Trophoblast cell (in vitro differentiated cells and primary cell): Measurements from ENCODE around the gene ELP2.

Experiments
- DNase-seq, 2 donors: peaks; one replicate each; pipeline ENCODE4 v3.0.0-alpha.2; 2016
- H2AFZ ChIP-seq: 2 replicates; pipeline ENCODE4 v1.6.1; 2013; ENCODE audit warnings: low read length, moderate library complexity, mild to moderate bottlenecking; ENCODE audit not compliant: insufficient read depth, poor library complexity
- H2AK5ac ChIP-seq: 2 replicates; pipeline ENCODE4 v1.6.1; 2013; ENCODE audit warnings: mild to moderate bottlenecking, low read length
- H2BK120ac ChIP-seq: 2 replicates; pipeline ENCODE4 v1.6.1; 2013; ENCODE audit warnings: low read length, mild to moderate bottlenecking, moderate library complexity; ENCODE audit not compliant: insufficient read depth, poor library complexity
- H2BK12ac ChIP-seq: 2 replicates; pipeline ENCODE4 v1.6.1; 2013; ENCODE audit warnings: mild to moderate bottlenecking, low read length, moderate library complexity
- H2BK5ac ChIP-seq: 2 replicates; pipeline ENCODE4 v1.6.1; 2013; ENCODE audit warnings: low read length, low read depth, moderate library complexity, mild to moderate bottlenecking; ENCODE audit not compliant: poor library complexity
- H3K14ac ChIP-seq: 2 replicates; pipeline ENCODE4 v1.6.1; 2013; ENCODE audit warnings: mild to moderate bottlenecking, low read length
- H3K18ac ChIP-seq: 2 replicates; pipeline ENCODE4 v1.6.1; 2013; ENCODE audit warnings: mild to moderate bottlenecking, low read length
- H3K23ac ChIP-seq: 2 replicates; pipeline ENCODE4 v1.6.1; 2013; ENCODE audit warnings: low read length
- H3K27ac ChIP-seq: 2 replicates; pipeline ENCODE4 v1.5.1; 2013; ENCODE audit warnings: low read depth, mild to moderate bottlenecking, inconsistent platforms, low read length, moderate library complexity
- H3K27me3 ChIP-seq: 2 replicates; pipeline ENCODE4 v1.6.1; 2013; ENCODE audit warnings: inconsistent platforms, mild to moderate bottlenecking, low read length, moderate library complexity; ENCODE audit not compliant: insufficient read depth
- H3K36me3 ChIP-seq, 2 experiments: 1 replicate in 1 of 2; 2 replicates in 1 of 2; pipeline ENCODE4 v1.6.1; 2013; ENCODE audit warnings: low read length in 2 of 2, mild to moderate bottlenecking in 2 of 2, moderate library complexity in 1 of 2; ENCODE audit not compliant: insufficient read depth in 2 of 2, control insufficient read depth in 1 of 2
- H3K4ac ChIP-seq: 2 replicates; pipeline ENCODE4 v1.6.1; 2013; ENCODE audit warnings: low read depth, mild to moderate bottlenecking, low read length, moderate library complexity
- H3K4me1 ChIP-seq, 2 experiments: 1 replicate in 1 of 2; 2 replicates in 1 of 2; pipeline ENCODE4 v1.6.1; 2013; ENCODE audit warnings: low read length in 2 of 2, mild to moderate bottlenecking in 2 of 2, moderate library complexity in 1 of 2; ENCODE audit not compliant: insufficient read depth in 2 of 2, control insufficient read depth in 1 of 2
- H3K4me2 ChIP-seq: 2 replicates; pipeline ENCODE4 v1.6.1; 2013; ENCODE audit warnings: inconsistent platforms, mild to moderate bottlenecking, low read length, moderate library complexity
- H3K4me3 ChIP-seq: 2 replicates; pipeline ENCODE4 v1.5.1; 2013; ENCODE audit warnings: mild to moderate bottlenecking, low read depth, low read length, inconsistent platforms
- H3K79me1 ChIP-seq: one replicate; pipeline ENCODE4 v1.6.1; 2013; ENCODE audit warnings: low read length
- H3K79me2 ChIP-seq: 2 replicates; pipeline ENCODE4 v1.6.1; 2013; ENCODE audit warnings: low read length, mild to moderate bottlenecking; ENCODE audit not compliant: control insufficient read depth, insufficient read depth, poor library complexity
- H3K9ac ChIP-seq: 2 replicates; pipeline ENCODE4 v1.6.1; 2013; ENCODE audit warnings: mild to moderate bottlenecking, low read length
- H3K9me3 ChIP-seq: 2 replicates; pipeline ENCODE4 v1.6.1; 2013; ENCODE audit warnings: low read depth, mild to moderate bottlenecking, control low read depth, inconsistent platforms, low read length; ENCODE audit not compliant: insufficient read depth
- H4K12ac ChIP-seq: 2 replicates; pipeline ENCODE4 v1.6.1; 2013; ENCODE audit warnings: low read depth, mild to moderate bottlenecking, low read length, moderate library complexity
- H4K8ac ChIP-seq: 2 replicates; pipeline ENCODE4 v1.6.1; 2013; ENCODE audit warnings: low read depth, mild to moderate bottlenecking, low read length, moderate library complexity
- H4K91ac ChIP-seq: one replicate; pipeline ENCODE4 v1.6.1; 2013; ENCODE audit warnings: low read depth, mild to moderate bottlenecking, low read length, moderate library complexity
- WGBS: extraction: QIAGEN DNeasy Blood & Tissue Kit; methylation state at CpG from one replicate; pipeline ENCODE4 v1.1.7; 2013; ENCODE audit warnings: missing lambda C conversion rate; ENCODE audit not compliant: insufficient read length, insufficient coverage; ENCODE audit errors: extremely low coverage; 5-methylcytosine and 5-hydroxymethylcytosine counted together

Gene ELP2

DNA sequence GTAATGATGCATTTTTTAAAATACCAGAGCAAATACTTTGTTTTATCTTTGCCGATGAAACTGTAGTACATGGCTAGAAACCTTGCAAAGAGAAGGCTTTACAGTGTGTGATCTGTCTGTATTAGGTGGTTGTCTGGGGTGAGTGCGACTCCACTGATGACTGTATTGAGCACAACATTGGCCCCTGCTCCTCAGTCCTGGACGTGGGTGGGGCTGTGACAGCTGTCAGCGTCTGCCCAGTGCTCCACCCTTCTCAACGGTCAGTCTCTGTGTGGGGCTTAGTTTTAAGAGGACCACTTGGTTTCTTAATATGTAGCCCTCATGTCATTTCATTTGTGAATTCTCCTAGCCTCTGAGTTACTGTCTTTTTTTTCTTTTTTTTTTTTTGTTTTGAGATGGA is 40.2 kb downstream of the ELP2 start:
- no peak for DNase-seq
- Histone ChIP-seq H4K91ac (no peak overlapping the region), H4K12ac (no peak overlapping the region), H3K79me2 (no peaks in the 10 kb centered on the region), H3K36me3 (peaks cover 17 to 43% of the 10 kb centered on the region in 2 experiments), H3K9ac (no peak overlapping the region), H4K8ac (no peak overlapping the region), H3K79me1 (no peaks in the 10 kb centered on the region), H2AK5ac (no peak overlapping the region), H3K23ac (no peak overlapping the region), H2AFZ (no peak overlapping the region), H3K27me3 (no peaks in the 10 kb centered on the region), H2BK5ac (no peak overlapping the region), H3K14ac (no peak overlapping the region), H3K4me1 (no peaks in the 10 kb centered on the region), H2BK12ac (no peak overlapping the region), H2BK120ac (no peak overlapping the region), H3K27ac (no peak overlapping the region), H3K18ac (no peak overlapping the region), H3K4ac (no peak overlapping the region), H3K4me3 (no peak overlapping the region), H3K9me3 (no peaks in the 10 kb centered on the region), H3K4me2 (no peak overlapping the region)
- WGBS: no CpG with 5 or more reads among the region's 5 CpGs

DNA sequence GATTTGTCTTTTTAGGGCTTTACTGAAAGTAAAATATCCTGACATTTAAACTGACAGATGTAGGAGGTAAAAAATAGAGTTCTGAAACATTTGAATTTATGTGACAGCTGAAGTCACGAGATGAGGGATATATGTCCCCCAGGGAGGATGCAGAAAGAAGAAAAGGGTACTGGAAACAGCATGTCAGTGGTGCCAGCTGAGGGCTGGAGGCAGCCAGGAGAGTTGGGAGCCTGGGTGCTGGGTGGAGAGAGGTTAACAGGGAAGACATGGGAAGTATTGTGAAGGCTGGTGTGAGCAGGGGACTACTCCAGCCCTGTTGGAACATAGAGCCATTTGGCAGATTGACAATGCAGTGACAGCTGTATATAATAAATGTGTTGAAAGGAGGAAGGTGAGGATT is 45.8 kb downstream of the ELP2 start:
- no peak overlapping the region for H3K27ac ChIP-seq
- H3K79me2 ChIP-seq: no peaks in the 10 kb centered on the region
- no peak overlapping the region for H3K4ac ChIP-seq
- no peak overlapping the region for H3K18ac ChIP-seq
- H3K4me3 ChIP-seq: no peak overlapping the region
- H2AFZ ChIP-seq: no peak overlapping the region
- no peak overlapping the region for H4K8ac ChIP-seq
- H3K36me3 ChIP-seq: peaks cover 3 to 24% of the 10 kb centered on the region in 2 experiments
- H3K9ac ChIP-seq: no peak overlapping the region
- no peak overlapping the region for H4K91ac ChIP-seq
- no peaks in the 10 kb centered on the region for H3K79me1 ChIP-seq
- no peaks in the 10 kb centered on the region for H3K27me3 ChIP-seq
- H2AK5ac ChIP-seq: no peak overlapping the region
- no peak overlapping the region for H3K23ac ChIP-seq
- no peak overlapping the region for H3K4me2 ChIP-seq
- H3K4me1 ChIP-seq: no peaks in the 10 kb centered on the region
- DNase-seq: no peak
- H2BK120ac ChIP-seq: no peak overlapping the region
- no CpG with 5 or more reads among the region's 1 CpG for WGBS
- H2BK12ac ChIP-seq: no peak overlapping the region
- H4K12ac ChIP-seq: no peak overlapping the region
- no peaks in the 10 kb centered on the region for H3K9me3 ChIP-seq
- no peak overlapping the region for H3K14ac ChIP-seq
- H2BK5ac ChIP-seq: no peak overlapping the region

DNA sequence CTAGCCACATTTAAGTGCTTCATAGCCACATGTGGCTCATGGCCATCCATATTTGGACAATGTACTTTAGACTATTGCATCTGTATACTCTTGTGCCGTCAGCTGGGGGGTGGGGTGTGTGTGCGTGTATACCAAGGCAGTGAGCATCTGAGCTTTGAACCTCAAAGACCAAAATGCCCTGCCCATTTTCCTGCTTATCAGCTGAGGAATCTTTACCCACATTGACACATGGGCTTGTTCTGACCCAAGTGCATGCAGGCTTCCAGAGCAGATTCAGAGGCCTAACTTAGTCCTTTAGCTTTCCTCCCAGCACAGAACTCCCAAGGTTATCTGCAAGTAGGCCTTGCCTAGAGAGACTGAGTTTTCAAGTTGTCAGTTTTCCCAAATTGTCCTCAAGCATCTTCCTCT is 46.5 kb downstream of the ELP2 start:
- H3K9me3 ChIP-seq: no peaks in the 10 kb centered on the region
- no peaks in the 10 kb centered on the region for H3K79me1 ChIP-seq
- H3K23ac ChIP-seq: no peak overlapping the region
- no peaks in the 10 kb centered on the region for H3K4me1 ChIP-seq
- no peak overlapping the region for H3K9ac ChIP-seq
- no peak overlapping the region for H3K27ac ChIP-seq
- H3K4me2 ChIP-seq: no peak overlapping the region
- no peak overlapping the region for H4K91ac ChIP-seq
- no peak overlapping the region for H2AFZ ChIP-seq
- no peak overlapping the region for H4K12ac ChIP-seq
- DNase-seq: peak in 1 of 2 donors; percentile 44
- H2BK5ac ChIP-seq: no peak overlapping the region
- no peaks in the 10 kb centered on the region for H3K79me2 ChIP-seq
- H3K18ac ChIP-seq: no peak overlapping the region
- H3K4ac ChIP-seq: no peak overlapping the region
- no peak overlapping the region for H2BK12ac ChIP-seq
- WGBS: no CpG with 5 or more reads among the region's 2 CpGs
- H3K27me3 ChIP-seq: no peaks in the 10 kb centered on the region
- H3K14ac ChIP-seq: no peak overlapping the region
- no peak overlapping the region for H3K4me3 ChIP-seq
- H2AK5ac ChIP-seq: no peak overlapping the region
- H3K36me3 ChIP-seq: peaks cover 0 to 20% of the 10 kb centered on the region in 2 experiments
- H2BK120ac ChIP-seq: no peak overlapping the region
- no peak overlapping the region for H4K8ac ChIP-seq

DNA sequence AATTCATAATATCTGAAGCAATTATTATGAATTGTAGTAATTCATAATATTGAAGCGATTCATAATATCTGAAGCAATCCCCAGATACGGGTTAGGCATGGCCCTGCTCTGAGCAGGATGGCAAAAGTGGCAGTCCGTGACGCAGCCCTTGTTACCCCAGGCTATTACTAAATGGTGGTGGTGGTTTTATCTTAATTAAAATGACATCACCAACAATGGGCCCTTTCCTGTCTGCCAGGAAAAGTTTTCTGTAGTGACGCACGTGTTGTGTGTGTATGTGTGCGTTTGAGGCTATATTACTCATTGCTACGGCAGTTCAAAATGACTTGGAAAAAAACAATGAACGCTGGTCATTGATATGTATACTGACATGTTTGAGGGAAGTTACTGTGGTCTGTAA is 47.0 kb downstream of the ELP2 start:
- H3K4me1 ChIP-seq: no peaks in the 10 kb centered on the region
- H3K18ac ChIP-seq: no peak overlapping the region
- no peaks in the 10 kb centered on the region for H3K79me1 ChIP-seq
- H3K4ac ChIP-seq: no peak overlapping the region
- H3K79me2 ChIP-seq: no peaks in the 10 kb centered on the region
- no peak overlapping the region for H2BK12ac ChIP-seq
- H3K4me2 ChIP-seq: no peak overlapping the region
- H3K9ac ChIP-seq: no peak overlapping the region
- peak; percentile 95 to 98 for DNase-seq
- H3K27me3 ChIP-seq: no peaks in the 10 kb centered on the region
- H2BK5ac ChIP-seq: no peak overlapping the region
- no peak overlapping the region for H2AFZ ChIP-seq
- H3K36me3 ChIP-seq: peaks cover 0 to 17% of the 10 kb centered on the region in 2 experiments
- no peak overlapping the region for H3K23ac ChIP-seq
- no peaks in the 10 kb centered on the region for H3K9me3 ChIP-seq
- no peak overlapping the region for H2BK120ac ChIP-seq
- no peak overlapping the region for H3K4me3 ChIP-seq
- no peak overlapping the region for H3K14ac ChIP-seq
- H4K91ac ChIP-seq: no peak overlapping the region
- H4K12ac ChIP-seq: no peak overlapping the region
- no CpG with 5 or more reads among the region's 9 CpGs for WGBS
- no peak overlapping the region for H2AK5ac ChIP-seq
- H3K27ac ChIP-seq: no peak overlapping the region
- H4K8ac ChIP-seq: no peak overlapping the region
